Thymus (tissue), 11 donors: ENCODE measurements around the gene TLR6. TPM values are rescaled to one million over a fixed set of nuclear protein-coding genes. Genes with fewer than 3 reads are reported as not detected.

Experiments
- DNase-seq, 9 donors: peaks; one replicate each; pipeline ENCODE4 v3.0.0-alpha.2; 2013; ENCODE audit warnings: low spot score in 9 of 9, low read depth in 6 of 9, missing footprints in 1 of 9
- H3K27ac ChIP-seq, 2 donors: one replicate each; pipeline ENCODE4 v1.5.1; 2013; ENCODE audit warnings: control low read depth in 1 of 2, low read depth in 1 of 2, low read length in 1 of 2, mild to moderate bottlenecking in 1 of 2, moderate library complexity in 1 of 2
- H3K27me3 ChIP-seq, 2 donors: one replicate each; pipeline ENCODE4 v1.5.1; 2013; ENCODE audit warnings: low read length in 1 of 2; ENCODE audit not compliant: control insufficient read depth in 2 of 2, insufficient read depth in 1 of 2
- H3K36me3 ChIP-seq, 2 donors: one replicate each; pipeline ENCODE4 v1.5.1; 2013; ENCODE audit warnings: low read length in 1 of 2, mild to moderate bottlenecking in 1 of 2, moderate library complexity in 1 of 2; ENCODE audit not compliant: control insufficient read depth in 2 of 2, insufficient read depth in 2 of 2
- H3K4me1 ChIP-seq, 2 donors: one replicate each; pipeline ENCODE4 v1.5.1; 2013; ENCODE audit warnings: low read length in 2 of 2; ENCODE audit not compliant: control insufficient read depth in 2 of 2, insufficient read depth in 2 of 2
- H3K4me3 ChIP-seq, 2 donors: one replicate each; pipeline ENCODE4 v1.5.1; 2013; ENCODE audit warnings: low read length in 2 of 2, control low read depth in 1 of 2, mild to moderate bottlenecking in 1 of 2
- H3K9me3 ChIP-seq, 2 donors: one replicate each; pipeline ENCODE4 v1.5.1; 2013; ENCODE audit warnings: low read length in 1 of 2, mild to moderate bottlenecking in 1 of 2; ENCODE audit not compliant: control insufficient read depth in 2 of 2, insufficient read depth in 1 of 2
- whole genome bisulfite sequencing: extraction: QIAGEN DNeasy Blood & Tissue Kit; methylation state at CpG from one replicate; pipeline ENCODE4 v1.1.7; 2013; 5-methylcytosine and 5-hydroxymethylcytosine counted together
- polyA plus RNA-seq: library from polyadenylated mRNA; stranded (reverse); fragments of 200-250 nt; gene quantifications from one replicate; pipeline ENCODE4 v1.2.3, GENCODE V29; 2013
- total RNA-seq: library from RNA; stranded (reverse); fragments of 120-200 nt; gene quantifications from one replicate; pipeline ENCODE4 v1.2.4, GENCODE V29; 2013
- donor health status: healthy.

The TLR6 gene
- total and polyA plus RNA-seq, 2 donors: 1.6 to 2.5 TPM

GRCh38 chr4:38894322-38894982 lies 37.8 kb upstream of the TLR6 start:
- 93% methylated on average over 7 of the region's 7 CpGs for WGBS
- H3K9me3 ChIP-seq: no peaks in the 10 kb centered on the region
- no peaks in the 10 kb centered on the region for H3K4me1 ChIP-seq
- no peak overlapping the region for H3K4me3 ChIP-seq
- H3K27me3 ChIP-seq: no peaks in the 10 kb centered on the region
- DNase-seq: no peak
- H3K36me3 ChIP-seq: no peaks in the 10 kb centered on the region
- H3K27ac ChIP-seq: no peak overlapping the region

- H3K4me3 ChIP-seq: no peak overlapping the region
- H3K27ac ChIP-seq: no peak overlapping the region
- H3K9me3 ChIP-seq: no peaks in the 10 kb centered on the region
- H3K36me3 ChIP-seq: no peaks in the 10 kb centered on the region
- no peaks in the 10 kb centered on the region for H3K4me1 ChIP-seq
- no peak for DNase-seq
- 95% methylated on average over 10 of the region's 10 CpGs for WGBS
- no peaks in the 10 kb centered on the region for H3K27me3 ChIP-seq
Observed at GRCh38 chr4:38891051-38891983, 34.7 kb upstream of the TLR6 start.

GRCh38 chr4:38889143-38889542 lies 32.5 kb upstream of the TLR6 start:
- DNase-seq: peak in 2 of 9 donors; percentile 27 to 43
- H3K9me3 ChIP-seq: no peaks in the 10 kb centered on the region
- peak overlapping the region in 1 of 2 donors; percentile 38 for H3K27ac ChIP-seq
- H3K4me1 ChIP-seq: no peaks in the 10 kb centered on the region
- H3K4me3 ChIP-seq: no peak overlapping the region
- 86% methylated on average over 1 of the region's 1 CpG for WGBS
- no peaks in the 10 kb centered on the region for H3K36me3 ChIP-seq
- no peaks in the 10 kb centered on the region for H3K27me3 ChIP-seq

- Histone ChIP-seq H3K36me3 (no peaks in the 10 kb centered on the region), H3K9me3 (no peaks in the 10 kb centered on the region), H3K27ac (no peak overlapping the region), H3K4me1 (no peaks in the 10 kb centered on the region), H3K4me3 (no peak overlapping the region), H3K27me3 (no peaks in the 10 kb centered on the region)
- WGBS: 97% methylated on average over 4 of the region's 4 CpGs
- DNase-seq: no peak
Observed at GRCh38 chr4:38884254-38884653, 27.6 kb upstream of the TLR6 start.

- WGBS: 97% methylated on average over 2 of the region's 2 CpGs
- no peaks in the 10 kb centered on the region for H3K36me3 ChIP-seq
- H3K27me3 ChIP-seq: no peaks in the 10 kb centered on the region
- no peak for DNase-seq
- H3K4me1 ChIP-seq: no peaks in the 10 kb centered on the region
- no peaks in the 10 kb centered on the region for H3K9me3 ChIP-seq
- H3K27ac ChIP-seq: no peak overlapping the region
- H3K4me3 ChIP-seq: no peak overlapping the region
Observed at GRCh38 chr4:38876636-38877035, 20.0 kb upstream of the TLR6 start.

- no peaks in the 10 kb centered on the region for H3K9me3 ChIP-seq
- H3K27ac ChIP-seq: no peak overlapping the region
- DNase-seq: no peak
- no peaks in the 10 kb centered on the region for H3K36me3 ChIP-seq
- H3K27me3 ChIP-seq: peaks cover 0 to 1% of the 10 kb centered on the region in 2 donors
- 83% methylated on average over 5 of the region's 5 CpGs for WGBS
- H3K4me1 ChIP-seq: no peaks in the 10 kb centered on the region
- H3K4me3 ChIP-seq: no peak overlapping the region
Observed at GRCh38 chr4:38873290-38873944, 16.8 kb upstream of the TLR6 start.

GRCh38 chr4:38872620-38873019 lies 16.0 kb upstream of the TLR6 start:
- H3K27ac ChIP-seq: no peak overlapping the region
- no peaks in the 10 kb centered on the region for H3K9me3 ChIP-seq
- H3K27me3 ChIP-seq: peaks cover 4 to 9% of the 10 kb centered on the region in 2 donors
- no peak for DNase-seq
- 99% methylated on average over 5 of the region's 5 CpGs for WGBS
- no peaks in the 10 kb centered on the region for H3K36me3 ChIP-seq
- no peaks in the 10 kb centered on the region for H3K4me1 ChIP-seq
- H3K4me3 ChIP-seq: no peak overlapping the region

- 100% methylated on average over 1 of the region's 1 CpG for WGBS
- no peaks in the 10 kb centered on the region for H3K36me3 ChIP-seq
- no peak for DNase-seq
- peaks cover 0 to 4% of the 10 kb centered on the region in 2 donors for H3K4me1 ChIP-seq
- no peak overlapping the region for H3K4me3 ChIP-seq
- H3K9me3 ChIP-seq: no peaks in the 10 kb centered on the region
- H3K27me3 ChIP-seq: peaks cover 4 to 16% of the 10 kb centered on the region in 2 donors
- H3K27ac ChIP-seq: no peak overlapping the region
Observed at GRCh38 chr4:38871593-38871992, 15.0 kb upstream of the TLR6 start.
